Endodermal cell (in vitro differentiated cells): ENCODE results near the gene CD244. TPM values are rescaled to one million over a fixed set of nuclear protein-coding genes. Genes with fewer than 3 reads are reported as not detected.

Experiments
- DNase-seq: peaks from one replicate; pipeline ENCODE4 v3.0.0-alpha.2; 2017
- H3K27ac ChIP-seq: 2 replicates; pipeline ENCODE4 v1.5.1; 2013; ENCODE audit warnings: mild to moderate bottlenecking, low read depth, low read length, moderate library complexity
- H3K27me3 ChIP-seq: 2 replicates; pipeline ENCODE4 v1.6.1; 2013; ENCODE audit warnings: mild to moderate bottlenecking, low read length, moderate library complexity; ENCODE audit not compliant: insufficient read depth, control insufficient read depth, poor library complexity, severe bottlenecking
- H3K36me3 ChIP-seq: 2 replicates; pipeline ENCODE4 v1.7.0; 2013; ENCODE audit warnings: mild to moderate bottlenecking, low read length, moderate library complexity; ENCODE audit not compliant: control insufficient read depth, insufficient read depth
- H3K4me1 ChIP-seq: one replicate; pipeline ENCODE4 v1.7.0; 2013; ENCODE audit warnings: low read length; ENCODE audit not compliant: control insufficient read depth, insufficient read depth
- H3K4me3 ChIP-seq: 2 replicates; pipeline ENCODE4 v1.5.1; 2013; ENCODE audit warnings: mild to moderate bottlenecking, low read length, moderate library complexity
- H3K9ac ChIP-seq: 2 replicates; pipeline ENCODE4 v1.6.1; 2013; ENCODE audit warnings: mild to moderate bottlenecking, low read length, moderate library complexity; ENCODE audit not compliant: poor library complexity, severe bottlenecking; ENCODE audit errors: extremely low read depth
- H3K9me3 ChIP-seq: 2 replicates; pipeline ENCODE4 v1.6.1; 2013; ENCODE audit warnings: mild to moderate bottlenecking, low read length, moderate library complexity; ENCODE audit not compliant: control insufficient read depth
- H3K27ac Mint-ChIP-seq: 2 replicates; pipeline ENCODE4 v1.8.0; 2020; ENCODE audit warnings: mixed read lengths
- H3K27me3 Mint-ChIP-seq: 2 replicates; pipeline ENCODE4 v1.8.0; 2021; ENCODE audit warnings: mild to moderate bottlenecking, mixed read lengths; ENCODE audit not compliant: insufficient read depth
- H3K36me3 Mint-ChIP-seq: 2 replicates; pipeline ENCODE4 v1.8.0; 2020; ENCODE audit warnings: low read depth, mixed read lengths
- H3K4me1 Mint-ChIP-seq: 2 replicates; pipeline ENCODE4 v1.8.0; 2020; ENCODE audit warnings: mixed read lengths
- H3K4me3 Mint-ChIP-seq: 2 replicates; pipeline ENCODE4 v1.8.0; 2020; ENCODE audit warnings: mild to moderate bottlenecking, moderate library complexity, mixed read lengths
- H3K9me3 Mint-ChIP-seq: 2 replicates; pipeline ENCODE4 v1.8.0; 2020; ENCODE audit warnings: mild to moderate bottlenecking, mixed read lengths
- CTCF ChIP-seq: fragments of 200-600 bp; sonication (generic); conservative IDR thresholded peaks from 2 replicates; pipeline ENCODE4 v1.5.0; 2021; ENCODE audit warnings: antibody characterized with exemption, mild to moderate bottlenecking
- WGBS, 2 experiments: methylation state at CpG; one replicate each; pipeline versions ENCODE4 v1.1.5 to v1.1.7; 2013; ENCODE audit warnings: missing lambda C conversion rate in 2 of 2, mixed read lengths in 1 of 2; ENCODE audit not compliant: insufficient coverage in 1 of 2, insufficient read length in 1 of 2; 5-methylcytosine and 5-hydroxymethylcytosine counted together
- total RNA-seq, 2 donors: library from RNA; stranded (reverse); fragmentation: NEBNext Ultra II Directional in 1 of 2; extraction: Animal tissue kit (Norgen Biotek cat#: 25700) in 1 of 2; gene quantifications; 2 replicates in 1 of 2; 3 replicates in 1 of 2; pipeline ENCODE4 v1.2.1, GENCODE V29; 2021

The CD244 gene
- total RNA-seq, 2 donors from 2014 or later, result 0.31 TPM; not detected in 1

GRCh38 chr1:160797271-160797709 lies 65.4 kb downstream of the CD244 start:
- Mint-ChIP-seq H3K4me1 (no peaks in the 10 kb centered on the region), H3K9me3 (no peaks in the 10 kb centered on the region), H3K27me3 (no peaks in the 10 kb centered on the region), H3K4me3 (no peak overlapping the region), H3K36me3 (no peaks in the 10 kb centered on the region), H3K27ac (no peak overlapping the region)
- Histone ChIP-seq H3K36me3 (no peaks in the 10 kb centered on the region), H3K9me3 (peaks cover 8% of the 10 kb centered on the region), H3K4me3 (no peak overlapping the region), H3K27ac (no peak overlapping the region), H3K4me1 (no peaks in the 10 kb centered on the region), H3K9ac (no peak overlapping the region), H3K27me3 (no peaks in the 10 kb centered on the region)
- TF ChIP-seq CTCF, result no peak
- 57 to 92% methylated on average over 2 to 3 of the region's 3 CpGs for WGBS, 2 experiments
- no peak for DNase-seq

- Mint-ChIP-seq H3K9me3 (no peaks in the 10 kb centered on the region), H3K27ac (no peak within 1 kb of the TSS), H3K4me3 (no peak within 1 kb of the TSS), H3K36me3 (no peaks in the 10 kb centered on the region), H3K27me3 (no peaks in the 10 kb centered on the region), H3K4me1 (no peaks in the 10 kb centered on the region)
- Histone ChIP-seq H3K4me1 (no peaks in the 10 kb centered on the region), H3K27ac (no peak within 1 kb of the TSS), H3K4me3 (no peak within 1 kb of the TSS), H3K36me3 (no peaks in the 10 kb centered on the region), H3K27me3 (no peaks in the 10 kb centered on the region), H3K9ac (no peak within 1 kb of the TSS), H3K9me3 (peaks cover 8% of the 10 kb centered on the region)
- DNase-seq, result no peak
- no peak for TF ChIP-seq CTCF
- WGBS, 2 experiments, result 96% methylated on average over 3 to 4 of the region's 4 CpGs
These were observed 66.7 kb downstream of the CD244 start, which contains the start of gene LY9 for GRCh38 chr1:160795951-160796383. Gene LY9 (plus strand): TSS chr1:160796174. CDS start chr1:160796188, 14 bp downstream.

GRCh38 chr1:160794376-160794775 lies 68.3 kb downstream of the CD244 start:
- Mint-ChIP-seq H3K4me3 (no peak overlapping the region), H3K27ac (no peak overlapping the region), H3K36me3 (no peaks in the 10 kb centered on the region), H3K27me3 (no peaks in the 10 kb centered on the region), H3K4me1 (no peaks in the 10 kb centered on the region), H3K9me3 (no peaks in the 10 kb centered on the region)
- Histone ChIP-seq H3K4me1 (no peaks in the 10 kb centered on the region), H3K9me3 (peaks cover 8% of the 10 kb centered on the region), H3K27ac (no peak overlapping the region), H3K36me3 (no peaks in the 10 kb centered on the region), H3K27me3 (no peaks in the 10 kb centered on the region), H3K4me3 (no peak overlapping the region), H3K9ac (no peak overlapping the region)
- no peak for TF ChIP-seq CTCF
- WGBS, 2 experiments, result 57 to 58% methylated on average over 3 of the region's 3 CpGs
- DNase-seq, result no peak
